HG03575 (cell line): ENCODE data around the gene CBFB.
"Not testable (repeated sequence)": the region's sequence is repeated elsewhere in the genome, so short reads cannot be mapped to it uniquely, and the experiment has no call there.

ENCODE experiments used
- ATAC-seq: cut with Tn5 transposase; IDR thresholded peaks from one replicate; pipeline ENCODE4 v1.9.1; 2021; ENCODE audit not compliant: unreplicated experiment, insufficient number of reproducible peaks, low FRiP score; ENCODE audit errors: extremely low read depth

Gene CBFB

DNA sequence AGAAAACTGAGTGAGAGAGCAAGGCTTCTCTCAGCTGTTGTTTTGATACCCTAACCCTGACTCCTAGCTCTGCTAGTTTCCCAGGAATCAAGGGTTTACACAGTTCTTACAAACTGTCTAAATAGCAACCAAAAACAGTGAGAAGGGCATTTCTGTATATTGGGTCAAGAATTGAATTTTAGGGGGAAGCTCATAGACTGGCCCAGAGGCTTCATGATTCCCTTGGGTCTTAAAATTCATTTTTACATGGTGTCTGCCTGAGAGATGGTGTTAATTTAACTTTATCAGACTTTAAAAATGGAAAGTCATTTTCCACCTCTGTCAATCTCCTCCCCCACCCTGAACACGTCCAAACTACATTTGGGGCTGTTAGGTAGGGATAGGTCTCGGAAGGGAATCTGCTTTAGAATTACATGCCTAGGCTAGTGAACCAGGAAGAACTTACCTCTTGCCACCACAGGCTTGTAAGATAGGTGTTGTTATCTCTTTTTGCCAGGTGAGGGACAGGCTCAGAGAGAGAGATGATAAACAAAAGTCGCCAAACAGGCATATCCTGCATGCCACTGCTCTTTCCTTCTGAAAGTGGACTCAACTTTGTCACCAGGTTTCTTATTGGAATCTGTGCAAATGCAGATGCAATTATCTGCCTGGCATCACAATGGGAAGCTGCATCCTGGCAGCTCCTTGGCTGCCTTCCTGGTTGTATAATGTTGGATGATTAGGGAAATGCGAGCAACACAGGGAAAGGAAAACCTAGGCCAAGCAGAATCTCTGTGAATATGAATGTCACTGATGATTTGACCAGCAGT, 83.8 kb downstream of the CBFB start:
- ATAC-seq = no peak

DNA sequence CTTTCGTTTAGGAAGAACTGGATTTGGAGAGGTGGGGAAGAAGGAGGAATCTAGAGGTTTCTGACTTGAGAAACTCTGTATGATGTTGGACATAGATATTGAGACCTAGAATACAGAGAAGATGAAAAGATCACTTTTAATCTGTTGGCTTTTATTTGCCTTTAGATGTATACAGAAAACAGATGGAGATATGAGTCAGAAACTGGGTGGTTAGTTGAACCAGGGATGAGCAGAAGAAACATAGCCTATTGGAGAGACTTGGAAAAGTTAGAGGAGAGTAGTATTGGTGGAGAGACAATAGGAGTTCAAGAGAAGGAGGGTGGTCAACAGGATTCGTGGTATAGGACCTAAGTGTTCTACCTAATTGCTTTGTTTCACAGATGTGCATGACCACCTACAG, 85.8 kb downstream of the CBFB start:
- no peak for ATAC-seq

DNA sequence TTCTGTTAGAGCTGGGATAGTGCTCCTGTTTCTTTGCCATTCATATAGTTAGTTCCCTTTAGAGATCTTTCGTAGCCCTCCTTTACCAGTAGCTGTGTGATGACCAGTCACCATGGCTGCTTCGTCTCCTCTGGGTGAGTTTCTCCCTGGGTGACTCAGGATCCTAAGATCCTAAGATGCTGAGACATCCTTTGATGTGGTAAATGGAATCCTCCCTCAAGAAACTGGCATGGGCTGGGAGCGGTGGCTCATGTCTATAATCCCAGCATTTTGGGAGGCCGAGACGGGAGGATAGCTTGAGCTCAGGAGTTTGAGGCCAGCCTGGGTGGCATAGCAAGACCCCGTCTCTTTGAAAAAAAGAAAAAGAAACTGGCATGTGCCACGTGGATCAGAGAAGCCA, 86.7 kb downstream of the CBFB start:
- no peak for ATAC-seq

GRCh38 chr16:67116388-67117311, 87.7 kb downstream of the CBFB start:
- no peak for ATAC-seq

DNA sequence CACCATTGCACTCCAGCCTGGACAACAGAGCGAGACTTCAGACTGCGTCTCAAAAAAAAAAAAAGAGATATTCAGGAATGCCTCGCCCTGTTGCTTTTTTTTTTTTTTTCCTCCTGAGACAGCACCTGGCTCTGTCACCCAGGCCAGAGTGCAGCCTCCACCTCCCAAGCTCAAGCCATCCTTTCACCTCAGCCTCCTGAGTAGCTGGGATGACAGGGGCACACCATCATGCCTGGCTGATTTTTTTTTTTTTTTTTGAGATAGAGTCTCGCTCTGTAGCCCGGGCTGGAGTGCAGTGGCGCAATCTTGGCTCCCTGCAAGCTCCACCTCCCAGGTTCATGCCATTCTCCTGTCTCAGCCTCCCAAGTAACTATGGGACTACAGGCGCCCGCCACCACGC, 88.8 kb downstream of the CBFB start:
- ATAC-seq = no peak

GRCh38 chr16:67120025-67120424, 91.1 kb downstream of the CBFB start:
- no peak for ATAC-seq

DNA sequence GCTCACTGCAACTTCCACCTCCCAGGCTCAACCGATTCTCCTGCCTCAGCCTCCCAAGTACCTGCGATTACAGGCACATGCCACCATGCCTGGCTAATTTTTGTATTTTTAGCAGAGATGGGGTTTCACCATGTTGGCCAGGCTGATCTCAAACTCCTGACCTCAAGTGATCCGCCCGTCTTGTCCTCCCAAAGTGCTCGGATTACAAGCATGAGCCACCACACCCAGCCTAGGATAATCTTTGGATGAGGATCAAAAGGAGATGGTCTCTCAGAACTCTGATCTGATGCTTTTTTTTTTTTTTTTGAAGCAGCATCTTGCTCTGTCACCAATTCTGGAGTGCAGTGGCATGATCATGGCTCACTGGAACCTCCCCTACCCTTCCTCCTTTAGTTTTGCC, 93.8 kb downstream of the CBFB start:
- not testable (repeated sequence) for ATAC-seq

GRCh38 chr16:67128417-67128816, 99.5 kb downstream of the CBFB start:
- no peak for ATAC-seq

DNA sequence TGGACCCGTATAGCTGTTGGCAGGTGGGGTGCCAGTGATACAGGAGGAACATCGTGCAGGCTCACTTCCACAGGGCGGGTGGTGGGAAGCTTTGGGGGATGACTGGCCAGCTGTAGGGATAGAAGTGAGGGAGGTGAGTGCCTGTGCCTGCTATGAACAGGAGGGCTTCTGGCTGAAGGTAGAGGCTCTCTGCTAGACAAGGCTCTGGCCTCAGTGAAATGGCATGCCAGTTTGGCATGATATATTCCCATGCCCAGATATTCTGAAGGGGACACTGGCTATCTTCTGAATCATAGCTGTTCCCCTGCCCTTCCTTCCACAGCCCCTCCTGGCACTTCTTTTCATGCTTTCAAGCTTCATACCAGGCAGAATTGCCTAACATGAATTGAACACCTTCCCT, 99.9 kb downstream of the CBFB start:
- no peak for ATAC-seq

DNA sequence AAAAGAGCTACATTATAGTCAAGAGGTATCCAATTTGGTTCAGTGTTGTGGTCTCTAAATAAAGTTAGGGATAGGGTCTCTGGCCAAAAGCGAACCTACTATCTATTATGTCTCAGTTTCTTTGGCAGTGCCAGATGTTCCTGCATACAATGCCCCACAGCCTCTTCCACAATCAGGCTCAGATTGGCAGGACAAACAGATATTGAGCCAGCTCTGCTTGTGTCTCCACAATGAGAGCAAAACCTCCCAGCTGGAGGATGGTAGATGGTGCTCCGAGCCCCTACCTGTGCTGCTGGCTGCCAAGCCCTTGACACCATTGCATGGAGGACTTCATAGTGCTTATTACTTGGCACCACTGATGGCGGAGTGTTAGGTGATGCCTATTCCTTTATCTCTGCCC, 100.5 kb downstream of the CBFB start:
- no peak for ATAC-seq

GRCh38 chr16:67137605-67138004, 108.7 kb downstream of the CBFB start:
- no peak for ATAC-seq

DNA sequence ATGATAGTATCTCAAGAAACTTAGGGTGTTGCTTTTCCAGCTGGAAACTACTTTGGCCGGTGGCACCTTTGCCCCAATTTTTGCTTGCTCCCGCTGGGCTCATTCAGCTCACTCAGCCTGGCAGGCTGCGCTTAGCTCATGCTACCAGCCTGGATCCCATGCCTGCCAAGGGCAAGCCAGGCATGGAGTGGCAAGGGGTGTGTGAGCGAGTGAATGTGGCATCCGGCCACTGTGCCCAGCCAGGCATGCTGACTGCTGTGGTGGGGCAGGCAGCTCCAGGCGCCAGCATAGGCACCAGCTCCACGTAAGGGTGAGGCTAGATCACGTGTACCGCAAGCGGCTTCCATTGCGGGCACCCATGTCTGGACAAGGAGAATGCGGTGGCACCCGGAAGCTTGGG, 112.4 kb downstream of the CBFB start:
- ATAC-seq = no peak

DNA sequence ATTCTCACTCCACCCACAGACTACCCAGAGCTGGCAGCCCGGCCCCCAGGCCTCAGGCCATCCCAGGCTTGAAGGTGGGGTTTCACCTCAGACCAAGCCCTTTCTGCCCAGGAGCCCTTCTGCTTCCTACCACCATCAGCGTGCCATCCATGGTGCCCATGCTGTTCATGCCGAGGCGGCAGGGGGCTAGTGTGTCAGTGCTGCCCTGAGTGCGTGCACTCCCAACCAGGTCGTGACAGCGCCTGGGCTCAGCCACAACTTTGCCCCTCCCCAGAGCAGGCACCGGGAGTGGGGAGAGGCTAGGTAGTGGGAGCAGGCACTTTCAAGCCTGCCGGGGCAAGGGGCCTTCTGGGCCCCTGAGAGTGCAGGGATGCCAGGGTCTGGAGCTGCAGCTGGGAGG, 113.4 kb downstream of the CBFB start:
- no peak for ATAC-seq

DNA sequence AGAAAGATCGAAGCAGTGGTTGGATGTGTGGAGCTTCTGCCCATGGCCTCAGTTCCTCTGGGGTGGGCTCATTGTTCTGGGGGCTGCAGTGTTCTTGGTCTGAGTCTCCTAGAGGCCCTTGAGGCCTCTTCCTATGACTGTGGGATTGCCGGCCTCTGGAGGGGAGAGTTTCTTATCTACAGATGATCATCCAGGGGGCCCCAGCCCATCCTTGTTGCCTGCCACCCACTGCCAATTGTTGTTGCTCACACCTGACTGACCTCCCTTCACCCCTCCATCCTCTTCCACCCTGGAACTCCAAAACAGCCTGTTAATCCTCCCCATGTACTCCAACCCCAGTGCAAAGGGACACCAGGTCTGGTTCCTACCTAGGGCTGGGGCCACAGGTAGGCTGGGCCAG, 116.0 kb downstream of the CBFB start:
- ATAC-seq = no peak

DNA sequence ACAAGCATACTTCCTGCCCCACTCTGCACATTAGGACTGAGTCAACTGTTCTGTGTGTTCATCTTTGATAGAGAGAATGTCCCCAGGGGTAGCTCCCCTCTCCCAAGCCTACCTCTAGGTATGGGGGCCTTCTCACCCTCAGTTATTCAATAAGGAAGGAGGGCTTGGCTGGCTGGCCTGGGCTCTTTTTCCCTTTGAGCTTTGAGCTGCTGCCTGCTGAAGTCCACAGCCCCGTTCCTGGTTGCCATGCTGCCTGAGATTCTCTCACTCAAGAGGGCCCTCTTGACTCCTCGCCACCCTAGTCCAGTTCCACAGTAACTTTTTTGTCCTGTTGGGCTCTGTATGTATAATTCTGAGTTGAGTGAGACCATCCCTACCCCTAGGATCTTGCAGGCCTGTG, 116.8 kb downstream of the CBFB start:
- no peak for ATAC-seq

- ATAC-seq = no peak
Observed at GRCh38 chr16:67146523-67147357, 117.8 kb downstream of the CBFB start.

DNA sequence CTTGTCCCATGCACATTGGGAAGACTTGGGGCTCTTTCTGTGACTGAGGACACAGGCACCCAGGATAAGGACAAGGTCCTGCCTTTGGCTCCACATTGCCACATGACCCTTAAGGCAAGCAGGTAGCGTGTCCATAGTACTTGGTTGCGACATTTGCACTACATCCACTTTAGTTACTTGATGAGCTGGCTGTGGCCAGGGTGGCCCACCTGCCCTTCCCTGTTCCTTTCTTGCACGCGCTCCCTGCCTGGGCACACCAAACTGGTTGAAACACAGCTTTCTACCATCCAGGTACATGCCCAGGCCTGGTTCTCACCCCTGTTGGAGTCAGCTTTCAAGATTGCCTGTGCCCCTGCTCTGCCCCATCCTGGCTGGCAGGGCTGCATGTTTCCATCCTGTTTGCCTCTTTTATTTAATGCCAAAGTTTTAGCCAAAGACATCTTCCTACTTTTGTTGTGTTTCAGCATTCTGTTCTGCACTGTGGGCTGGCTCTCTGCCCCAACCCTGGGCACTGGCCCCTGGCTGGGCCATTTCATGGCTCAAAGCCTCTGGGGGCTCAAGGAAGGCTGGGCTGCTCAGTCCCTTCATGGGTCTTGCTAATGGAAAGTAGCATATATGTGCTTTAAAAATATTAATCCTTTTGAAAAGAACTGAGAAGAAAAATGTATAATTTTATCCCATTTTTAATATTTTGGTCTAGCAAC, 118.6 kb downstream of the CBFB start:
- ATAC-seq = no peak

DNA sequence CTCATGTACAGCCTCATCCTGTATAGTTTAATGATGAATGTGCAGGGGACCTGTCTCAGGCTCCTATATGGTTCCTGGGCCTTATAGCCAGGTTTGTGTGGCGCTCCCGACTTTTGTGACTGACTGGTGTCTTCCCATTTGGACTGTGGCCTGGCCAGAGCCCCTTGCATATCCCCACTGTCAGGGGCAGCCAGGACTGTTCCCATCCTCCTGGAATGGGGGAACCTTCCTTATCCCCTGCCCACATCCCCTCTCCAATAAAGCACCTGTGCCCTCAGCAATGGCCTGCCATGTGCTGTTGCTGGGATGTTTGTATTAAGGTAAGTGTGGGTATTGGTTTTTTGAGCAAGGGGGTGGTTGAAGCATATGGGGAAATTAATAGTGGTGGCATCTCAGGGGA, 119.3 kb downstream of the CBFB start:
- no peak for ATAC-seq
